Tibial nerve (tissue), 4 donors: ENCODE results near the gene ROCK2.

Experiments used
- CTCF ChIP-seq, 5 experiments: fragments of 200-600 bp in 3 of 5; fragments of 450-650 bp in 2 of 5; sonication (generic) in 3 of 5; IDR thresholded peaks; one replicate each; pipeline ENCODE4 v1.5.1; 2016 to 2019; ENCODE audit warnings: antibody characterized with exemption in 5 of 5, mild to moderate bottlenecking in 3 of 5, moderate library complexity in 2 of 5
- EP300 ChIP-seq, 2 donors: sonication (generic); formaldehyde crosslinking; IDR thresholded peaks; one replicate each; pipeline ENCODE4 v1.6.1; 2017; ENCODE audit warnings: antibody characterized with exemption in 2 of 2, mild to moderate bottlenecking in 1 of 2
- POLR2A ChIP-seq, 2 donors: fragments of 450-650 bp; IDR thresholded peaks; one replicate each; pipeline ENCODE4 v1.6.1; 2017; ENCODE audit warnings: antibody characterized with exemption in 2 of 2, mild to moderate bottlenecking in 2 of 2, moderate library complexity in 2 of 2

DNA sequence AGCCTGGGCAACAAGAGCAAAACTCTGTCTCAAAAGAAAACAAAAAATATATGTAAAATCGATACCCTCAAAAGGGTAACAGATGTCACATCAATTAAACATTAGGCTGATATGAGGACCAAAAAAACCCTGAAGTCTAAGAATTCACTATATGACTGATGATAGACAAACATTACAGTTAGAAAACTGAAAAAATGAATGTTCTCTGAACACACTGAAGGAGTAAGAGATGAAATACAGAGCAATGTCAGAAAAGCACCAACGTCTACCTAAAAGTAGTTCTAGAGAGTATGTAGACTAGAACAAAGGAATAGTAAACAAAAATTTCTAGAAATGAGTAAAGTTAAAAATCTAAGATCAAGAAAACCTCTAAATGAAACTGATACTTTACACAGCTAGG lies 107.3 kb downstream of the ROCK2 start:
- TF ChIP-seq CTCF (IDR thresholded peaks at IDR 0.05) (no peak), POLR2A (IDR thresholded peaks at IDR 0.05) (no peak), EP300 (IDR thresholded peaks at IDR 0.05) (no peak)
